ENCODE measurements around the gene TC2N. TPM values are rescaled to one million over a fixed set of nuclear protein-coding genes. Genes with fewer than 3 reads are reported as not detected.
"Not testable (repeated sequence)": the region's sequence is repeated elsewhere in the genome, so short reads cannot be mapped to it uniquely, and the experiment has no call there.

TC2N gene
- total and polyA plus RNA-seq, 4 donors = 0.62 to 6.4 (median 1.6) TPM

GRCh38 chr14:91848504-91849001 lies 18.8 kb downstream of the TC2N start (continued):
- TF ChIP-seq REST (IDR thresholded peaks at IDR 0.05) = no peak
- TF ChIP-seq FOXA2 (IDR thresholded peaks at IDR 0.05) = no peak
- no peak for TF ChIP-seq TAF1 (conservative IDR thresholded peaks at IDR 0.05)
- no peak for TF ChIP-seq RXRA (IDR thresholded peaks at IDR 0.05)
- no peak for TF ChIP-seq ATF3 (IDR thresholded peaks at IDR 0.05)
- TF ChIP-seq NR2F2 (IDR thresholded peaks at IDR 0.05) = no peak

GRCh38 chr14:91847693-91848092 lies 19.6 kb downstream of the TC2N start:
- H3K27me3 ChIP-seq (ENCODE audit: control insufficient read depth in 4 of 4, insufficient read depth in 4 of 4, low read length in 3 of 4) = no peaks in the 10 kb centered on the region
- H3K27ac ChIP-seq (ENCODE audit: low read depth in 1 of 2, low read length in 2 of 2) = no peak overlapping the region
- no peaks in the 10 kb centered on the region for H3K4me1 ChIP-seq (ENCODE audit: control insufficient read depth in 4 of 4, insufficient read depth in 4 of 4, low read length in 3 of 4)
- no peaks in the 10 kb centered on the region for H3K9me3 ChIP-seq (ENCODE audit: control insufficient read depth in 4 of 4, low read length in 3 of 4)
- H3K36me3 ChIP-seq (ENCODE audit: control insufficient read depth in 4 of 4, insufficient read depth in 3 of 4, low read depth in 1 of 4, low read length in 3 of 4) = no peaks in the 10 kb centered on the region
- no peak for TF ChIP-seq RXRA (IDR thresholded peaks at IDR 0.05)
- no peak overlapping the region for H3K4me3 ChIP-seq (ENCODE audit: low read depth in 1 of 3, low read length in 3 of 3)
- WGBS = 70% methylated on average over 1 of the region's 1 CpG
- DNase-seq (ENCODE audit: low spot score) = no peak
- H3K9ac ChIP-seq (ENCODE audit: low read depth in 1 of 2, low read length in 2 of 2) = no peak overlapping the region

GRCh38 chr14:91845652-91846051 lies 21.7 kb downstream of the TC2N start:
- Histone ChIP-seq H3K27me3 (ENCODE audit: control insufficient read depth in 4 of 4, insufficient read depth in 4 of 4, low read length in 3 of 4) (no peaks in the 10 kb centered on the region), H3K4me3 (ENCODE audit: low read depth in 1 of 3, low read length in 3 of 3) (no peak overlapping the region), H3K27ac (ENCODE audit: low read depth in 1 of 2, low read length in 2 of 2) (no peak overlapping the region), H3K9ac (ENCODE audit: low read depth in 1 of 2, low read length in 2 of 2) (no peak overlapping the region), H3K9me3 (ENCODE audit: control insufficient read depth in 4 of 4, low read length in 3 of 4) (no peaks in the 10 kb centered on the region), H3K4me1 (ENCODE audit: control insufficient read depth in 4 of 4, insufficient read depth in 4 of 4, low read length in 3 of 4) (no peaks in the 10 kb centered on the region), H3K36me3 (ENCODE audit: control insufficient read depth in 4 of 4, insufficient read depth in 3 of 4, low read depth in 1 of 4, low read length in 3 of 4) (no peaks in the 10 kb centered on the region)
- no peak for DNase-seq (ENCODE audit: low spot score)
- no peak for TF ChIP-seq HNF4A (conservative IDR thresholded peaks at IDR 0.05)
- TF ChIP-seq FOXA2 (IDR thresholded peaks at IDR 0.05) = no peak
- no peak for TF ChIP-seq REST (IDR thresholded peaks at IDR 0.05)
- TF ChIP-seq RXRA (IDR thresholded peaks at IDR 0.05) = no peak
- no peak for TF ChIP-seq GABPA (IDR thresholded peaks at IDR 0.05 in 1 of 2, conservative IDR thresholded peaks at IDR 0.05 in 1 of 2)
- TF ChIP-seq HNF4G (IDR thresholded peaks at IDR 0.05) = no peak
- no peak for TF ChIP-seq EGR1 (IDR thresholded peaks at IDR 0.05; ENCODE audit: low read depth in 2 of 2)
- no peak for TF ChIP-seq JUND (IDR thresholded peaks at IDR 0.05)
- TF ChIP-seq SP1 (IDR thresholded peaks at IDR 0.05) = no peak
- no peak for TF ChIP-seq ZBTB33 (IDR thresholded peaks at IDR 0.05)
- no peak for TF ChIP-seq FOXA1 (IDR thresholded peaks at IDR 0.05)
- no peak for TF ChIP-seq MAX (IDR thresholded peaks at IDR 0.05)
- WGBS = 75% methylated on average over 2 of the region's 2 CpGs

GRCh38 chr14:91845056-91845455 lies 22.3 kb downstream of the TC2N start:
- not testable (repeated sequence) for DNase-seq (ENCODE audit: low spot score); H3K4me1 ChIP-seq (ENCODE audit: control insufficient read depth in 4 of 4, insufficient read depth in 4 of 4, low read length in 3 of 4)
- 96% methylated on average over 8 of the region's 8 CpGs for WGBS

More at GRCh38 chr14:91845056-91845455, 22.3 kb downstream of the TC2N start:
- not testable (repeated sequence) for H3K4me3 ChIP-seq (ENCODE audit: low read depth in 1 of 3, low read length in 3 of 3); H3K9ac ChIP-seq (ENCODE audit: low read depth in 1 of 2, low read length in 2 of 2); H3K36me3 ChIP-seq (ENCODE audit: control insufficient read depth in 4 of 4, insufficient read depth in 3 of 4, low read depth in 1 of 4, low read length in 3 of 4); H3K27me3 ChIP-seq (ENCODE audit: control insufficient read depth in 4 of 4, insufficient read depth in 4 of 4, low read length in 3 of 4); H3K27ac ChIP-seq (ENCODE audit: low read depth in 1 of 2, low read length in 2 of 2); H3K9me3 ChIP-seq (ENCODE audit: control insufficient read depth in 4 of 4, low read length in 3 of 4)
